ENCODE measurements around the gene CYBA. TPM values are rescaled to one million over a fixed set of nuclear protein-coding genes. Genes with fewer than 3 reads are reported as not detected.

The CYBA gene
- total RNA-seq, 4 donors from 2014 or later, result 67.1 to 205 (median 98.7) TPM

DNA sequence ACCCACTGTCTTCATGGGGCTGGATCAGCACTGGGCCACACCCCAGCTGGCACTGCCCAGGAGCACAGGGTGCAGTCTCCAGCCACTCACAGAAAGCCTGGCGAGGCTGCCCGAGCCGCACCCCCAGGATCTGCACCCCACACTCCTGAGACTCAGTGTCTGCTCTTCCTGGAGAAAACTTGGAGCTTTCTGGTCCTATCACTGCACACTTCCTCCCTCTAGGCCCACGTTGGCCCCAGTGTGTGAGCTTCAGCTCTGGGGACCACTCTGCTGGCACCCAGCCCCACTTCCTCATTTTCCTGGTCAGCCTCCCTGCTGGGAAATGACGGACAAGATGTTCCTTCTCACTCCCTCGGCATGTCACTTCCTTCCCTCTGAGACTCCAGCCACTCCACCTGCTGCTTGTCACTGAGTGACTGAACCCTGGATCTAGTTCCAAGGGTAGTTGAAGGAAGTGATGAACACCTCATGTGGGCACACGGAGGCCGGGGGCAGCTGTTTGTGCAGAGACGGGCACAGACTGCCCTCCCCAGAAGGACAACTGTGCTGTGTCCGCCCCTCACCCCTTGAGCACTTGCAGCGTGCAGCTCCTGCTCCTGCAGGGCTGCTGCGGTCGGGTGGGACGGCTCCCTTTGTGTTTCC, 51.6 kb downstream of the CYBA start:
- 67 to 78% methylated on average over 6 of the region's 14 CpGs for WGBS, 2 donors
- Histone ChIP-seq H3K27ac (peak overlapping the region in 3 of 4 donors; percentile 40 to 82 (median 68)), H3K9me3 (no peaks in the 10 kb centered on the region), H3K4me1 (peaks cover 4 to 41% (median 9%) of the 10 kb centered on the region in 3 donors), H3K4me3 (no peak overlapping the region), H3K36me3 (peaks cover 16 to 93% (median 20%) of the 10 kb centered on the region in 3 donors), H3K27me3 (no peaks in the 10 kb centered on the region)
- TF ChIP-seq POLR2A (IDR thresholded peaks at IDR 0.05), result peak in 1 of 4 donors; percentile 9
- TF ChIP-seq, protein P1, sequence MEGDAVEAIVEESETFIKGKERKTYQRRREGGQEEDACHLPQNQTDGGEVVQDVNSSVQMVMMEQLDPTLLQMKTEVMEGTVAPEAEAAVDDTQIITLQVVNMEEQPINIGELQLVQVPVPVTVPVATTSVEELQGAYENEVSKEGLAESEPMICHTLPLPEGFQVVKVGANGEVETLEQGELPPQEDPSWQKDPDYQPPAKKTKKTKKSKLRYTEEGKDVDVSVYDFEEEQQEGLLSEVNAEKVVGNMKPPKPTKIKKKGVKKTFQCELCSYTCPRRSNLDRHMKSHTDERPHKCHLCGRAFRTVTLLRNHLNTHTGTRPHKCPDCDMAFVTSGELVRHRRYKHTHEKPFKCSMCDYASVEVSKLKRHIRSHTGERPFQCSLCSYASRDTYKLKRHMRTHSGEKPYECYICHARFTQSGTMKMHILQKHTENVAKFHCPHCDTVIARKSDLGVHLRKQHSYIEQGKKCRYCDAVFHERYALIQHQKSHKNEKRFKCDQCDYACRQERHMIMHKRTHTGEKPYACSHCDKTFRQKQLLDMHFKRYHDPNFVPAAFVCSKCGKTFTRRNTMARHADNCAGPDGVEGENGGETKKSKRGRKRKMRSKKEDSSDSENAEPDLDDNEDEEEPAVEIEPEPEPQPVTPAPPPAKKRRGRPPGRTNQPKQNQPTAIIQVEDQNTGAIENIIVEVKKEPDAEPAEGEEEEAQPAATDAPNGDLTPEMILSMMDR (IDR thresholded peaks at IDR 0.05), result no peak
- intact Hi-C loops (cut with DNase I), result no loop called here
- peak; percentile 21 for DNase-seq

DNA sequence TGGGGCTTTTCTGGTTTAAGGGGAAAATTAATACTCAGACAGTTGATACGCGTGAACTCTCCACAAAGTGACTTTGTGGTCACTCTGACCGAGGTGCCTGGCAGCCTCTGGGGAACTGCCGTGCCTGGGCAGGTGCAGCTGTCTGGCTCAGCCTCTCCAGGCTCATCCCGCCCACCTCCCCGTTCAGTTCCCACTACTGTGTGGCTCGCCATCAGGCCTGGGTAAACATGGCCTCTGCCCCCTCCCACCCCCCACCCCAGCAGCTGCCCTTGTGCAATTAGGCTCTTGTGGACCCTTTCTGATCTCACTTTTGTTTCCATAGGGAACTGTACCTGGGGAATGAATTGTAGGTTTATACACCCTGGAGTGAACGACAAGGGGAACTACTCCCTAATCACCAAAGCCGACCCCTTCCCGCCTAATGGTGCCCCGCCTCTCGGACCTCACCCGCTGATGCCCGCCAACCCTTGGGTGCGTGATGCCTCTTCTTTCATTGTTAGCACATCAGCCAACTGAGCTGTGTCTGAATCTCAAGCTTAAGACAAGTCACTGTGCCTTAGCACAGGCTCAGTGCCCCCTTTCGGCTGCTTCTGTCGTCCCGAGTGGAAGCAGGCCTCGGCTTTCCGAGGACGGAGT, 52.9 kb downstream of the CYBA start:
- Histone ChIP-seq H3K36me3 (peaks cover 19 to 93% (median 20%) of the 10 kb centered on the region in 3 donors), H3K27me3 (no peaks in the 10 kb centered on the region), H3K27ac (peak overlapping the region in 1 of 4 donors; percentile 56), H3K4me3 (no peak overlapping the region), H3K9me3 (no peaks in the 10 kb centered on the region), H3K4me1 (peaks cover 4 to 41% (median 9%) of the 10 kb centered on the region in 3 donors)
- TF ChIP-seq, protein P1 (IDR thresholded peaks at IDR 0.05), result no peak
- no peak for TF ChIP-seq POLR2A (IDR thresholded peaks at IDR 0.05)
- intact Hi-C loops (cut with DNase I), result no loop called here
- 82 to 97% methylated on average over 9 to 15 of the region's 21 CpGs for WGBS, 2 donors
- no peak for DNase-seq

DNA sequence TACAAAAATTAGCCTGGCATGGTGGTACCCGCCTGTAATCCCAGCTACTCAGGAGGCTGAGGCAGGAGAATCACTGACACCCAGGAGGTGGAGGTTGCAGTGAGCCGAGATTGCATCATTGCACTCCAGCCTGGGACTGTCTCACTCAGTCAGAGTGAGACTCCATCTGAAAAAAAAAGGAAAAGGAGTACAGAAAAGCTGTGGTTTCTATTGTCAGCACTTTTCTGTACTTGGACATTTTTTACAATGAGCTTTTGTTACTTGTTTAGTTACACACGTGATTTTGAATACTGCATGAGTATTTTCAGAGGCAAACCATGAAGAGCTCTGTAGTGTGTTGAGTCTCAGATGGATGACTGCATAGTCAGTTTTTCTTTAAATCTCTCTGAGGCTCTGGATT, 54.4 kb downstream of the CYBA start:
- H3K9me3 ChIP-seq, result no peaks in the 10 kb centered on the region
- H3K27me3 ChIP-seq, result no peaks in the 10 kb centered on the region
- 72 to 76% methylated on average over 3 of the region's 3 CpGs for WGBS, 2 donors
- H3K27ac ChIP-seq, result no peak overlapping the region
- TF ChIP-seq, protein P1 (IDR thresholded peaks at IDR 0.05), result no peak
- TF ChIP-seq POLR2A (IDR thresholded peaks at IDR 0.05), result no peak
- peaks cover 16 to 93% (median 20%) of the 10 kb centered on the region in 3 donors for H3K36me3 ChIP-seq
- intact Hi-C loops (cut with DNase I), result no loop called here
- H3K4me3 ChIP-seq, result no peak overlapping the region
- H3K4me1 ChIP-seq, result peaks cover 0 to 29% (median 9%) of the 10 kb centered on the region in 3 donors
- DNase-seq, result no peak

DNA sequence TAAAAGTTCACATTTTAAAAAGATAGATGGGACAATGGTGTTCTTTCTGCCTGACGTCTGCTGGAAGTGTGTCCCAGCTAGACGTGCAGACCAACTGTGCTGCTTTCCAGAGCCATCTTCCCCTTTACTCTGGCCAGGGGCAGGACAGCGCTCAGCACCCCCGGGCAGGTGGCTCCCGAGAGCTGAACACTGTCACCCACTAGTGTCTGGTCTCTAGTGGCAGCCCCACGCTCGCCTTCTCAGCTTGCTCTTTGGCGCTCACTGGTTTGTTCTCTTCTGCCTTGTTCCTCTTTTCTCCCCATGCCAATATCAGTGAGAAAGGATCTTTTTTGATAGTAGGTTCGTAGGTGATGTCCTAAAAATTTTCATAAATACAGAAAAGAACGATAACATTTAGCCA, 54.9 kb downstream of the CYBA start:
- Histone ChIP-seq H3K4me1 (peaks cover 0 to 23% (median 9%) of the 10 kb centered on the region in 3 donors), H3K27me3 (no peaks in the 10 kb centered on the region), H3K4me3 (no peak overlapping the region), H3K9me3 (no peaks in the 10 kb centered on the region), H3K27ac (no peak overlapping the region), H3K36me3 (peaks cover 16 to 93% (median 20%) of the 10 kb centered on the region in 3 donors)
- WGBS, 2 donors, result 81 to 94% methylated on average over 9 to 10 of the region's 10 CpGs
- DNase-seq, result no peak
- TF ChIP-seq, protein P1 (IDR thresholded peaks at IDR 0.05), result no peak
- no peak for TF ChIP-seq POLR2A (IDR thresholded peaks at IDR 0.05)
- intact Hi-C loops (cut with DNase I), result no loop called here

DNA sequence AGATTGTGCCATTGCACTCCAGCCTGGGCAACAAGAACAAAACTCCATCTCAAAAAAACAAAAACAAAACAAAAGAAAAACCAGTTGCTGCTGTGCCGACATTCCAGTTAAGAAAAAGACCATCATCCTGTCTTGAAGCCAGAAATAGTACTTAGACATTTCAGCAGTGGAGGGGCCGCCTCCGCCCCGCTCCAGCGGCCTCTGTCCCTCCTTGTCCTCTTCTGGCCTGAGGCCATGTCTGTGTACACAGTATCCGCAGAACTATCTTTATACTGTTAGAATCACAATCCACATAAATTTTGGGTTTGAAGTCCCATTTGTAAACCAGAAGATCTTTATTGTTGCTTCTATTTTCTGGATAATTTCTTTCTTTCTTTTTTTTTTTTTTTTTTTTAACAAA, 55.8 kb downstream of the CYBA start:
- Histone ChIP-seq H3K4me3 (no peak overlapping the region), H3K27me3 (no peaks in the 10 kb centered on the region), H3K36me3 (peaks cover 10 to 93% (median 19%) of the 10 kb centered on the region in 3 donors), H3K9me3 (no peaks in the 10 kb centered on the region), H3K4me1 (peaks cover 0 to 15% (median 4%) of the 10 kb centered on the region in 3 donors), H3K27ac (no peak overlapping the region)
- no peak for TF ChIP-seq POLR2A (IDR thresholded peaks at IDR 0.05)
- TF ChIP-seq, protein P1 (IDR thresholded peaks at IDR 0.05), result no peak
- no peak for DNase-seq
- intact Hi-C loops (cut with DNase I), result no loop called here
- 87 to 91% methylated on average over 6 of the region's 6 CpGs for WGBS, 2 donors
